ENCODE measurements around the gene RXFP2.

The RXFP2 gene

DNA sequence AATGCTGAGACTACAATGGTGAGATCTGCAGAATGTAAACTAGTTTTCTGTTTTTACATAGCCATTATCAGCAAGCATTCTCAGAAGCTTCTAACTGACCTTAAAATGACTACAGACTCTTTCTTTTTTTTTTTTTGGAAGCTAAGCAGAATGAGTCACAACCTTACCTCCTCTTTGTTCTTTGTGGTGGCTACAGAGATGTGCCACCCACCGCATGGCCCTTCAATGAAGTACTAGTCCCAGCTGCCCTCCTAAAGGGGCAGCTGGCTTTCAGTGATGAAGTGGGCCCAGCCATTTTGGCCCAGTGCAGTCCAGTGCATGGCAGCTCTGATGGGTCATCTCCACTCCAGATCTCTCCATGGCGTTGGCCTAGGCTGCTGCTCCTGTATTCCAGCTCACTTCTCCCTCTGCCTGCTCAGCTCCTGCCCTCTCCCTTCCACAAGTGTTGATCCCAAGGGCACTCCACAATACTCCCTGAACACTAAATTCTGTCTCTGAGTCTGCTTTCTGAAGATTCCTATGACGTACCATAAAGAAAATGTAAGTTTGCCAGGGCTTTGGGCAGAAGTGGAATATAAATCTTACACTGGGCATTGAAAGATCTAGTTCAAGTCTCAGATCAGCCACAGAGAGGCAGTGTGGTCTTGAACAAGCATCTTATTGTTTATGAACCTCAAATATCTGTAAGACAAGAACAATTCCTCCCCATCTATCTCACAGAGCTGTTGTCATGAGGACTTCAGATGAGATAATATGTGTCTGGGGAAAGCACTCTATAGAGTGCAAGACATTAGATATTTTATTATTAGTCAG is 85.6 kb downstream of the RXFP2 start:
- no peak for DNase-seq (ENCODE audit: low read depth)

DNA sequence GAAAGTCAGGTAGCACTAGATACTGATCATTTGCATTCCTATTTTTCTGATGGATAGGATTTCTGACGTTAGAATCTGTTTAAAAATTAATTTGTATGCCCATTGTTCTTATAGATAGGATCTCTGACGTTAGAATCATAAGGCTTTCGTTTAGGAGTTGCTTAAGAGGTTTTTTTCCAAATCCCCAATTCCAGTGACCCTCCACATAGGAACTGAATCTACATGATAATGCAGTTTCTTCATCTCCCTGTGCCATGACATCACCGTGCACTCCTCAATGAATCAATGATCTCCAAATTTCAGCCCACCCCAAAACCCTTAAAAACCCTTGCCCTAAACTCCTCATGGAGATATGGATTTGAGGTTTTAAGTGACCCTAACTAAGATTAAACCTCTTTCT is 87.2 kb downstream of the RXFP2 start:
- no peak for DNase-seq (ENCODE audit: low read depth)

DNA sequence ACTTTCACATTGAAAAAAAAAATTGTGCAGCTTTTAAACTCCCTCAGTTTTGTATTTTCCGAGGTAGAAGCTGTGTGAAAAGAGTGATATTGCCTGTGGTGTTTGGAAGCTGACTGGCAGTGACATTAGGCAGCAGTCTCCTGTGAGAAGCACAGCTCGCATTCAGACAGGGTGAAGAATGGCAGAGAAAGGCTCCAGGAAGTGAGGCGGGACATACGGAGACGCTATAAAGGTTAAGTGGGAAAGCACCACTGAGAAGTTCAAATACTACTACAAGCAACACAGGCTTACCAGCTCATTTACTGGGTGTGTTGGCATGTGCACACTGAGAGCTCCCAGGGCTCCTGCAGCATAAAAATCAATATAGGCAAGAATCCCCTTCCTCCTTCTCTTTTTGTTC is 88.4 kb downstream of the RXFP2 start:
- DNase-seq (ENCODE audit: low read depth) = no peak

DNA sequence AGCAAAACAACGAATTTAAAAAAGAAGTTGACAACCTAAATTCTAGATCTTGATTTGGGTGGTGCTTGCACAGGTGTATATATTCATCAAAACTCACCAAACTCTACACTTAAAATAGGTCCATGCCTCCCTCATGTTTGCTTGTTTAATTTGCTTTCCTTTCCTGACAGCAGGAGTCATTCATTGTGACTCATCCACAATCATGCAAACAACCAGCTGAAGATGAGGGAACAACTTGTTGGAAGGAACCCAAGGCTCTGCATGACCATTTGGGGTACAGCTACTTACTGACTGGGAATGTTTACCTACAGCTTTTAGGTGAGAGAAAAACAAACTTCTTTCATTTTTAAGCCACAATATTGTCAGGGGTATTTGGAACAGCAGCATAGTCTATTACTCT is 96.6 kb downstream of the RXFP2 start:
- DNase-seq (ENCODE audit: low read depth) = no peak

DNA sequence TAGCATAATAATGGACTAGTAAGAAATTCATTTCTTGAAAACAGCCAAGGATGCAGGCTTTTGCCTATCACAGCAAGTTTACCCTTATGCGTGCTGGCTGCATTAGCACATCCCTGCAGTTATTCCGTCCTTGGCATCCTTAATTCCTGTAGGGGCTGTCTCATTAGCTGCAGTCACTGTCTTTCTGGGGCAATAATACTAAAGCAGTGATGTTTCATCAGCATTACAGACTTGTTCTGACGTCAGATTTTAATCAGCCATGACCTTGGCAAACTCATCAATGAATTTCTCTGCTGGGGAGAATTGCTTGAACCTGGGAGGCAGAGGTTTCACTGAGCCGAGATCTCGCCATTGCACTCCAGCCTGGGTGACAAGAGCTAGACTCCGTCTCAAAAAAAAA is 103.7 kb downstream of the RXFP2 start:
- DNase-seq (ENCODE audit: low read depth) = no peak

DNA sequence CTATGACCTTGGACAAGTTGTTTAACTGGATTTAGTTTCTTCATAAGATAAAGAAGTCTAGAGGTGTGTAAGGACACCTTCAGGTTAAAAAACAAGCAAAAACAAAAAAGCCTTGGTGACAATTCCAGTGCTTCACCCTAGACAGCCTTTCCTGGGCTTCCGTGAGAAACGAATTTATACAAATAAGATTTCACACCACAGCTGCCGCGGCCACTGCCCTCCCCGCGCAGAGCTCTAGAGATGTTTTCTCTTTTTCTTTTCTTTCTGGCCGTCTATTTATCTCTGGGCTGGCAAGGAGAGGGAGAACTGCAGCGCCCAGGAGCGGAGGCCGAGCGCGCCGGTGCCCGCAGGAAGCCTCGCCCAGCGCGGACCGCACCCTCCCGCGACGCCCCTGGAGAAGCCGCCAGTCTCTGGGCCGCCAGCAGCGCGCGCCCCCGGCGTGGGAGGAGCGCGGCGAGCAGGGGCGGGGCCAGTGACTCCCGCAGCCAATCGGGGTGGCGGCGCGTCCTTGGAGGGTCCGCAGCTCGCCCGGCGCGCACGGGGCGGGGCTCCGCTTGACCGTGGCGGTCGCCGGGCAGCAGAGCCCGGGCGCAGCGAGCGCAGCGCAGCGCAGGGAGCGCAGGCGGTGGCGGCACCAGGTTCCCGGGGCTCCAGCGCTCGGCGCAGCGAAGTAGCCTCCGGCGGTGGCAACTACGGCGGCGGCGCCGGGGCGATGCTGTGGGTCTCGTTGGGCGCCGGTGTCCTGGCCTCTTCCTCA is 107.0 kb downstream of the RXFP2 start:
- DNase-seq (ENCODE audit: low read depth) = peak; percentile 31

DNA sequence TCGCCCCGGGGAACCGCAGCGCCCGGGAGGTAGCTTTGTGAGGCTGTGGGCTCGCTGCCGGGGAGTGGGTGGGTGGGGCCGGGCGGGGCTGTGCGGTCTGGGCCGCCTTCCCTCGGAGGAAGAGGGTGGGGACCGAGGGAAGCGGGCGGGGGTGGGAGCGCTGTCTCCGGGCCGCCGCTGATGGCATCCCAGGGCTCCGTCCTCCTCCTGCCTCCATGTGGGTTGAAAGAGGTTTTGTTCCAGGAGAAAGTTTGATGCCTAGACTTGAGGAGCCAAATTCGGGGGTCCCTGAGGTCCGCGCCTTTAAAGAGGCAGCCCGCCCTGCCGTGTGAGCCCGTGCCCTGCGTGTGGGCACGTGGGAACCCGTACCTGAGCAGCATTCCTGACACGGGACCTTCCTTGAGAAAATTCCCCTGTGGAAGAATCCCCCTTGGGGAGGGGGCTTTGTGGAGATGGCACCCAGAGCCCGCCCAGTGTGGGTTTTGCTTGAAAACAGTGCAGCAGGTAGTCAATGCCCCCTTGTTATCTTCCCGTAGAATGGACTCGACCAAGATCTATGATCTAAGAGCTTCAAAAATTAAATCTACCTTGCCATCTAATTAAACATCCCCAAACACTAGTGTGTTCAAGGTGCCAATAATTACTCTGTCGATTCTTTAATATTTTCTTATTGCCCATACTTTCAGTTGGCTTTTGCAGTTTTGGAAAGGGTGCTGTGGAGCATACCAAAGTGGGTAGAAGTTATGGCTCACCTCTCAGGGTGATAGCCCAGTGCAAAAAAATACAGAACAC is 107.8 kb downstream of the RXFP2 start:
- no peak for DNase-seq (ENCODE audit: low read depth)

DNA sequence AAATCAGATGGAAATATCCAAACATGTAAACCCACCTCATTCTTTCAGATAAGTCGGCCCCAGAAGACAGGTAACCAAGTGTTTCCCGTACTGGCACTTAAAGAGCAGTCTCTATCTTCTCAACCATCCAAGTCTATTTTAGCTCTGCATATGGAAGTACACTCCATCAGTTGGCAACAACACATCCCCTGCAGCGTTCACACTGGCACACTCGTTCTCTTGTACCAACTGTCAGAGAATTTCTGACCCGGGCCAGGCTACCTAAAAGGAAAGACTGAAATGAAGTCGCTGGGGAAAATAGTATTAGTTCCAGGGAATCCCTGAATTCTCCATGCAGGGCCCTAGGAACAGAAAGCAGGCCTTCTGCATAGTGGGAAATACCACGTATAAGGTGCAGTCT is 109.3 kb downstream of the RXFP2 start:
- no peak for DNase-seq (ENCODE audit: low read depth)

DNA sequence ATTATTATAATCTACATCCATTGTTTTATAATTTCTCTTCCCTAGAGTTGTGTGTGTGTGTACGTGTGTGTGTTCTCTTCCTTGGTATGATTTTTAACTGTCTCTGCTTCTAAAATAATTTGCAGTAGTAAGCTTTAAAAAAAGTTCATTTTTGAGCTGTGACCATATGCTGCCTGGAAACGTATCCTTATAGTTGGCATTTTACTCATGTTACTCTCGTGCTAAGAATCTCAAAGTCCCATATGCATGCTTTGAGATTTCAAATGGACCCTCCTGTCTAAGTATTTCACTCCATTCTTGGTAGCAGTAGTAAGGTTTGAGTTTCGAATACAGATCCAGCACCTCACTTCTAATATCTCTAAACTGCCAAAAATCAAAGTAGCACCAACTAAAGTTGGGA is 109.9 kb downstream of the RXFP2 start:
- DNase-seq (ENCODE audit: low read depth) = no peak

DNA sequence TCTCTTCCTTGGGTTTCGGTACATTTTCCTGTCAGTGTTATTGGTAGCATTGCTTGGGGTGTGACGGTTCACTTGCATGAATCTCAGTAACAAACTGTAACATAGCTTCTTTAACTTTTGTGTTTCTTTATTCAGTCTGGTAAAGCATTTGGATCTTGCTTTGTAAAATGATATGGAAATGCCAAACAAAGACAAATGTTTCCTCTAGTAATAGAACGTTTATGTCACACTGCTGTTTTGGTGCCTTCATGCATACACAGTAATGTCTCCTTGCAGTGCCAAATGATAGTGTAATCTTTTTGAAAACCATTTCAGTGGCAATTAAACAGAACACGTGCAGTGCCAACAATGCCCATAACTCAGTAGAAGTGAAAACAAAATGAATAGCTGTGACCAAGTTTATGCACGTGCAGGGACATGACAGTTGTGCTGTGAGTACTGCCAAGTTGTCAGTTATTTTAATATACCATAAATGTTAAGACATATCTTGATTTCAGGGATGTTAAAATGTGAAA is 110.8 kb downstream of the RXFP2 start:
- DNase-seq (ENCODE audit: low read depth) = no peak

DNA sequence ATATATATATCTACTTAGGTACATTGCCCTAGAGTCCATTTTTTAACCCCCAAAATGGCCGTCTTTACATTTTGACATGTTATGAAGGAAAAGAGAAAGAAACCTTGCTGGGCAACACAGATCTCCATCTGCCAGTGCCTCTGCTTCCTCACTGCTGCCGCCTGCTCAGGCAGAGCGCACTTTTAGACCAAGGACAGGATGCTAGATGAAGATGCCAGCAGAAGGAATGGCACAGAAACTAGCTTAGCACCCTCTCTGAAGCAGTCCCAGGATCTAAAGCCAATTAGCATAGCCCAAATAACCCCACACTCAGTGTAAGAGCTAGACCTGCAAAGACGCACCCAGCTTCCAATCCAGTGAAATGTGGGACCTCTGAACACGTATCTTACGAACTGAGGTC is 111.9 kb downstream of the RXFP2 start:
- no peak for DNase-seq (ENCODE audit: low read depth)

Measured in stimulated activated CD4-positive, alpha-beta T cell treated with anti-CD3 and anti-CD28 coated beads, Interleukin-2, amount 100 ng/mL, for 4 hours (primary cell).